OCI-LY1 (cell line): ENCODE measurements around the gene CSF3R.

Experiments used
- H2AFZ ChIP-seq: fragments of 200-600 bp; sonication (generic), shearing (Covaris generic); 2 replicates; pipeline ENCODE4 v1.6.0; 2014; ENCODE audit warnings: antibody characterized with exemption, mild to moderate bottlenecking, low read length
- H3F3A ChIP-seq: fragments of 200-600 bp; sonication (generic), shearing (Covaris generic); 2 replicates; pipeline ENCODE4 v1.6.0; 2014; ENCODE audit warnings: mild to moderate bottlenecking, antibody characterized with exemption, low read length, moderate library complexity; ENCODE audit not compliant: insufficient read depth
- H3K27ac ChIP-seq: fragments of 200-600 bp; sonication (generic); 2 replicates; pipeline ENCODE4 v1.5.1; 2014; ENCODE audit warnings: low read length, mixed run types, mild to moderate bottlenecking, low read depth; ENCODE audit not compliant: poor library complexity, severe bottlenecking
- H3K27me3 ChIP-seq: fragments of 200-600 bp; sonication (generic); 2 replicates; pipeline ENCODE4 v1.6.0; 2014; ENCODE audit warnings: antibody characterized with exemption, mild to moderate bottlenecking, low read length, moderate library complexity; ENCODE audit not compliant: insufficient read depth
- H3K36me3 ChIP-seq: fragments of 200-600 bp; sonication (generic); 2 replicates; pipeline ENCODE4 v1.6.1; 2014; ENCODE audit warnings: mild to moderate bottlenecking, antibody characterized with exemption, low read length, moderate library complexity, mixed read lengths; ENCODE audit not compliant: insufficient read depth
- H3K4me1 ChIP-seq: fragments of 200-600 bp; sonication (generic); 2 replicates; pipeline ENCODE4 v1.5.1; 2014; ENCODE audit warnings: mild to moderate bottlenecking, low read length, moderate library complexity; ENCODE audit not compliant: insufficient read depth, severe bottlenecking
- H3K4me2 ChIP-seq: fragments of 200-600 bp; sonication (generic), shearing (Covaris generic); 2 replicates; pipeline ENCODE4 v1.6.1; 2014; ENCODE audit warnings: low read length
- H3K4me3 ChIP-seq: fragments of 200-600 bp; sonication (generic); 2 replicates; pipeline ENCODE4 v1.5.1; 2014; ENCODE audit warnings: low read length, low read depth, mild to moderate bottlenecking, mixed read lengths; ENCODE audit not compliant: poor library complexity, severe bottlenecking
- H3K79me2 ChIP-seq: fragments of 200-600 bp; shearing (Covaris generic); 2 replicates; pipeline ENCODE4 v1.6.1; 2016; ENCODE audit warnings: mixed run types, low read length, mixed read lengths; ENCODE audit not compliant: insufficient read depth
- H3K9ac ChIP-seq: fragments of 200-600 bp; sonication (generic), shearing (Covaris generic); 2 replicates; pipeline ENCODE4 v1.6.1; 2014; ENCODE audit warnings: mild to moderate bottlenecking, low read length, mixed read lengths
- H3K9me2 ChIP-seq: fragments of 200-600 bp; sonication (generic), shearing (Covaris generic); 2 replicates; pipeline ENCODE4 v1.6.1; 2014; ENCODE audit warnings: low read depth, mild to moderate bottlenecking, low read length, mixed read lengths
- H3K9me3 ChIP-seq: fragments of 200-600 bp; shearing (Covaris generic); 2 replicates; pipeline ENCODE4 v1.6.1; 2014; ENCODE audit warnings: low read length, mixed read lengths
- H4K20me1 ChIP-seq: fragments of 200-600 bp; sonication (generic), shearing (Covaris generic); 2 replicates; pipeline ENCODE4 v1.6.0; 2016; ENCODE audit warnings: mild to moderate bottlenecking, low read length; ENCODE audit not compliant: insufficient read depth
- CTCF ChIP-seq: fragments of 200-600 bp; sonication (generic), shearing (Covaris generic); IDR thresholded peaks from 2 replicates; pipeline ENCODE4 v1.5.1; 2017; ENCODE audit warnings: mild to moderate bottlenecking, antibody characterized with exemption, low read length, moderate library complexity, mixed read lengths
- EZH2 ChIP-seq: fragments of 200-600 bp; sonication (generic), shearing (Covaris generic); IDR thresholded peaks from 2 replicates; pipeline ENCODE4 v1.8.0; 2017; ENCODE audit warnings: borderline replicate concordance, mixed run types, mild to moderate bottlenecking, antibody characterized with exemption, low read length, moderate library complexity, mixed read lengths

Gene CSF3R

GRCh38 chr1:36475910-36476604, 6.7 kb downstream of the CSF3R start:
- Histone ChIP-seq H4K20me1 (no peaks in the 10 kb centered on the region), H3K9me3 (no peaks in the 10 kb centered on the region), H3K4me1 (no peaks in the 10 kb centered on the region), H3K79me2 (no peaks in the 10 kb centered on the region), H3K36me3 (no peaks in the 10 kb centered on the region), H3F3A (no peaks in the 10 kb centered on the region), H3K27me3 (no peaks in the 10 kb centered on the region; the same call in 1 of the 2 replicates), H2AFZ (no peak overlapping the region), H3K27ac (no peak overlapping the region), H3K4me2 (no peak overlapping the region), H3K9me2 (no peaks in the 10 kb centered on the region), H3K4me3 (no peak overlapping the region), H3K9ac (no peak overlapping the region)
- TF ChIP-seq CTCF, result no peak
- TF ChIP-seq EZH2, result no peak

GRCh38 chr1:36475341-36475740, 7.4 kb downstream of the CSF3R start:
- no peak overlapping the region for H3K9ac ChIP-seq
- no peak overlapping the region for H3K4me3 ChIP-seq
- H3K27me3 ChIP-seq, result no peaks in the 10 kb centered on the region; the same call in 1 of the 2 replicates
- H3F3A ChIP-seq, result no peaks in the 10 kb centered on the region
- no peaks in the 10 kb centered on the region for H3K4me1 ChIP-seq
- TF ChIP-seq CTCF (no peak), EZH2 (no peak)
- H3K9me2 ChIP-seq, result no peaks in the 10 kb centered on the region
- no peak overlapping the region for H2AFZ ChIP-seq
- H3K79me2 ChIP-seq, result no peaks in the 10 kb centered on the region
- no peaks in the 10 kb centered on the region for H4K20me1 ChIP-seq
- no peak overlapping the region for H3K27ac ChIP-seq
- no peaks in the 10 kb centered on the region for H3K36me3 ChIP-seq
- no peaks in the 10 kb centered on the region for H3K9me3 ChIP-seq
- H3K4me2 ChIP-seq, result no peak overlapping the region

- Histone ChIP-seq H3K36me3 (no peaks in the 10 kb centered on the region), H2AFZ (no peak overlapping the region), H4K20me1 (no peaks in the 10 kb centered on the region), H3K4me2 (no peak overlapping the region), H3K4me3 (no peak overlapping the region), H3K9me3 (no peaks in the 10 kb centered on the region), H3K27ac (no peak overlapping the region), H3K9me2 (no peaks in the 10 kb centered on the region), H3K4me1 (no peaks in the 10 kb centered on the region), H3K79me2 (no peaks in the 10 kb centered on the region), H3K27me3 (no peaks in the 10 kb centered on the region), H3F3A (no peaks in the 10 kb centered on the region), H3K9ac (no peak overlapping the region)
- TF ChIP-seq EZH2 (no peak), CTCF (no peak)
Observed at GRCh38 chr1:36472656-36473055, 10.1 kb downstream of the CSF3R start.
